Memory B cell (primary cell): ENCODE measurements around the gene CDK10.

ENCODE experiments used
- ATAC-seq: fragments of 150-1000 bp; cut with Tn5 transposase; 2 replicates; pipeline ENCODE4 v1.10.0; 2021; ENCODE audit warnings: low read depth, mild to moderate bottlenecking, moderate library complexity
- DNase-seq, 2 donors: peaks; one replicate each; pipeline ENCODE4 v3.0.0; 2022; ENCODE audit warnings: low spot score in 2 of 2
- H3K27ac Mint-ChIP-seq: one replicate; pipeline ENCODE4 v1.8.0; 2022; ENCODE audit warnings: mild to moderate bottlenecking, moderate library complexity, mixed read lengths
- H3K27me3 Mint-ChIP-seq: one replicate; pipeline ENCODE4 v1.8.0; 2022; ENCODE audit warnings: mixed read lengths
- H3K36me3 Mint-ChIP-seq: one replicate; pipeline ENCODE4 v1.8.0; 2022; ENCODE audit warnings: mild to moderate bottlenecking, mixed read lengths
- H3K4me1 Mint-ChIP-seq: one replicate; pipeline ENCODE4 v1.8.0; 2022; ENCODE audit warnings: mixed read lengths
- H3K4me3 Mint-ChIP-seq: one replicate; pipeline ENCODE4 v1.8.0; 2022; ENCODE audit warnings: mild to moderate bottlenecking, moderate library complexity, mixed read lengths
- H3K9me3 Mint-ChIP-seq: one replicate; pipeline ENCODE4 v1.8.0; 2022; ENCODE audit warnings: mixed read lengths

Gene CDK10

DNA sequence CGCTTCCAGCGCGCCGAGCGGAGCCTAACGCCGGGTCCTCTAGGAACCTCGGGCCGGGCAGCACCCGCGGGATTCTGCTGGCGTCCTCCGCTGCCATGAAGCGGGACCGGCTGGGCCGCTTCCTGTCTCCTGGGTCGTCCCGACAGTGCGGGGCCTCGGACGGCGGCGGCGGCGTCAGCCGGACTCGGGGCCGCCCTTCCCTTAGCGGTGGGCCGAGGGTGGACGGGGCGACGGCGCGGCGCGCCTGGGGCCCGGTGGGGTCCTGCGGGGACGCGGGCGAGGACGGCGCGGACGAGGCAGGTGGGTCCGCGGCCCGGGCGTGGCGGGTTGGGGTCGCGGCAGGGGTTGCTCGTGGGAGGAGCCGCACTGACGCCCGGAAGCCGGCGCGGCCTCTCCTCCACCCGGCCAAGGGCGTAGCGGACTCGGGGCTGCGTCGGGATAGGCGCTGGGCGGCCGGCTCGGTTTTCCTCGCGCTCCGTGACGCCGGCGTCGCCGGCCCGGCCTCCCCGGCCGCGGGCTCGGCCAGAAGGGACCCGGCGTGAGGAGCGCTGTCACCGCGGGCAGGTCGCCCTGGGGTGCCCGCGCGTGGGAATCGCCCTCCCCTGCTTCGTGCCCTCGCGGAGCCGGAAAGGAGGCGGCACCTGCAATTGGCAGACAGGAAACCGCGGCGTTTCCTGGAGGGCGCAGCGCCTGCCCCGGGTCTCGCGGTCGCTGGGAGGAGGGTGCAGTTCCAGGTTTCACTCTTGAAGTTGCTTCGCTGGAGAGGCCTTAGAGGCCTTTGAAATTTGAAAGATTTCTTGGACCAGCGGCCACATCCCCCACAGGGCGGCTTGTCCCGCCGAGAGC, 35.3 kb downstream of the CDK10 start:
- H3K4me1 Mint-ChIP-seq: peaks cover 19% of the 10 kb centered on the region
- H3K4me3 Mint-ChIP-seq: peak overlapping the region; percentile 95
- no peaks in the 10 kb centered on the region for H3K9me3 Mint-ChIP-seq
- H3K27me3 Mint-ChIP-seq: no peaks in the 10 kb centered on the region
- ATAC-seq: peak; percentile 67
- DNase-seq: peak; percentile 75 to 77
- peaks cover 5% of the 10 kb centered on the region for H3K36me3 Mint-ChIP-seq
- H3K27ac Mint-ChIP-seq: peak overlapping the region; percentile 66

- H3K36me3 Mint-ChIP-seq: peaks cover 5% of the 10 kb centered on the region
- peak overlapping the region; percentile 66 for H3K27ac Mint-ChIP-seq
- no peaks in the 10 kb centered on the region for H3K27me3 Mint-ChIP-seq
- H3K4me3 Mint-ChIP-seq: peak overlapping the region; percentile 95
- no peaks in the 10 kb centered on the region for H3K9me3 Mint-ChIP-seq
- peak; percentile 8 for ATAC-seq
- peaks cover 19% of the 10 kb centered on the region for H3K4me1 Mint-ChIP-seq
- peak; percentile 33 to 48 for DNase-seq
These were observed 36.1 kb downstream of the CDK10 start for GRCh38 chr16:89722392-89723278.

DNA sequence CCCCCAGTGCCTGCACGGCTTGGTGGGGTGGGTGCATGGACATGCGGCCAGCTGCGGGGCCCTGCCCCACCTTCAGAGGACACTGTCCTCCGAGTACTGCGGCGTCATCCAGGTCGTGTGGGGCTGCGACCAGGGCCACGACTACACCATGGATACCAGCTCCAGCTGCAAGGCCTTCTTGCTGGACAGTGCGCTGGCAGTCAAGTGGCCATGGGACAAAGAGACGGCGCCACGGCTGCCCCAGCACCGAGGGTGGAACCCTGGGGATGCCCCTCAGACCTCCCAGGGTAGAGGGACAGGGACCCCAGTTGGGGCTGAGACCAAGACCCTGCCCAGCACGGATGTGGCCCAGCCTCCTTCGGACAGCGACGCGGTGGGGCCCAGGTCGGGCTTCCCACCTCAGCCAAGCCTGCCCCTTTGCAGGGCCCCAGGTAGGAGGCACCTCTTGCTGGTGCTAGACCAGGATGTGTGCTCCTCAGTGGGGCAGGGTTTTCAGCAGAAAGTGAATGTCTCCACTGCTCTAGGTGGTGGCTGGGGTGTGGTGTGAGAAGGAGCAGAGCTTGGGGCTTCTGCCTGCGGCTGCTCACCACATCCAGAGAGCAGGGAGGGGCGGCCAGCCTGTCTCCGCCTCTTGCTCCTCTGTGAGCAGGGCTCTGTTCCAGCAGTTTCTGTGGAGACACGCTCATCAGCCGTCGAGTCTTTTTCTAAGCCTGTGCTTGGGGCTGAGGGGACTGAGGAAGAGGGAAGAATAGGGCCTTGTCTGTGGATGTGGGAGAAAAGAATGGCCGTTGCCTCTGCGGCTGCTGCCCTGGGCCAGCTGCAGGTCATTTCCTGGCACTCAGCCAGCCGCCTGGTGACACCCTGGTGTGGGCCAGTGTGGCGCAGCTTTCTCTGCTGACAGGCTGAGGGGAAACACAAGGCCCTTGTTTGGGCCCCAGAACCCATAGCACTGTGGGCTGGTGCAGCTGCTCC, 37.1 kb downstream of the CDK10 start:
- Mint-ChIP-seq H3K27ac (peak overlapping the region; percentile 66), H3K4me1 (peaks cover 12% of the 10 kb centered on the region), H3K9me3 (no peaks in the 10 kb centered on the region), H3K4me3 (peak overlapping the region; percentile 95), H3K36me3 (peaks cover 5% of the 10 kb centered on the region), H3K27me3 (no peaks in the 10 kb centered on the region)
- ATAC-seq: no peak
- no peak for DNase-seq

GRCh38 chr16:89727406-89728120, 41.1 kb downstream of the CDK10 start:
- no peak overlapping the region for H3K27ac Mint-ChIP-seq
- H3K27me3 Mint-ChIP-seq: no peaks in the 10 kb centered on the region
- peaks cover 15% of the 10 kb centered on the region for H3K36me3 Mint-ChIP-seq
- H3K9me3 Mint-ChIP-seq: no peaks in the 10 kb centered on the region
- no peak for ATAC-seq
- no peak overlapping the region for H3K4me3 Mint-ChIP-seq
- peaks cover 16% of the 10 kb centered on the region for H3K4me1 Mint-ChIP-seq
- no peak for DNase-seq

DNA sequence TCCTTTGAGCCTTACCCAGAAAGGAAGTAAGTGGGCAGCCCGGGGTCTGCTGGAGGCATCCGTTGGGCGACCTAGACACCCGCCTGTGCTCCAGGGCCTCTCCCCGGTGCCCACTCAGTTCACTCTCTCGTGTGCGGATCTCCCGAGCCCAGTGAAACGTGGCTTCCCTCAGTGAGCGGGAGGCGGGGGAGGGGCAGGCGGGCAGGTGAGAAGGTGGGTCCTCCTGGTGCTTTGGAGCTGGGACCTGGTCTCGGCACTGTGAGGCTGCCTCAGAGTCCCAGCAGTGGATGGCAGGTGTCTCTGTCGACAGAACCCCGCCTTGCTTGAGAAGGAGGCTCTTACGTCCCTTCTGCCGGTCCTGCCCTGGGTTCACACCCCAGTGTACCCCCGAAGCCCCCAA, 42.8 kb downstream of the CDK10 start:
- DNase-seq (no peak), ATAC-seq (no peak)
- Mint-ChIP-seq H3K9me3 (no peaks in the 10 kb centered on the region), H3K27ac (no peak overlapping the region), H3K27me3 (no peaks in the 10 kb centered on the region), H3K36me3 (peaks cover 18% of the 10 kb centered on the region), H3K4me1 (peaks cover 14% of the 10 kb centered on the region), H3K4me3 (no peak overlapping the region)

GRCh38 chr16:89729863-89730593, 43.5 kb downstream of the CDK10 start:
- H3K27me3 Mint-ChIP-seq: no peaks in the 10 kb centered on the region
- no peak overlapping the region for H3K4me3 Mint-ChIP-seq
- no peak for DNase-seq
- H3K4me1 Mint-ChIP-seq: peaks cover 12% of the 10 kb centered on the region
- no peaks in the 10 kb centered on the region for H3K9me3 Mint-ChIP-seq
- peaks cover 20% of the 10 kb centered on the region for H3K36me3 Mint-ChIP-seq
- ATAC-seq: no peak
- H3K27ac Mint-ChIP-seq: no peak overlapping the region

- Mint-ChIP-seq H3K27me3 (no peaks in the 10 kb centered on the region), H3K9me3 (no peaks in the 10 kb centered on the region), H3K27ac (no peak overlapping the region), H3K4me1 (peaks cover 12% of the 10 kb centered on the region), H3K36me3 (peaks cover 22% of the 10 kb centered on the region), H3K4me3 (no peak overlapping the region)
- no peak for DNase-seq
- ATAC-seq: no peak
These were observed 44.2 kb downstream of the CDK10 start for GRCh38 chr16:89730610-89731234.

- Mint-ChIP-seq H3K27me3 (no peaks in the 10 kb centered on the region), H3K4me3 (no peak overlapping the region), H3K27ac (no peak overlapping the region), H3K4me1 (peaks cover 12% of the 10 kb centered on the region), H3K36me3 (peaks cover 25% of the 10 kb centered on the region), H3K9me3 (no peaks in the 10 kb centered on the region)
- ATAC-seq: no peak
- no peak for DNase-seq
These were observed 45.8 kb downstream of the CDK10 start for GRCh38 chr16:89732142-89732917.

DNA sequence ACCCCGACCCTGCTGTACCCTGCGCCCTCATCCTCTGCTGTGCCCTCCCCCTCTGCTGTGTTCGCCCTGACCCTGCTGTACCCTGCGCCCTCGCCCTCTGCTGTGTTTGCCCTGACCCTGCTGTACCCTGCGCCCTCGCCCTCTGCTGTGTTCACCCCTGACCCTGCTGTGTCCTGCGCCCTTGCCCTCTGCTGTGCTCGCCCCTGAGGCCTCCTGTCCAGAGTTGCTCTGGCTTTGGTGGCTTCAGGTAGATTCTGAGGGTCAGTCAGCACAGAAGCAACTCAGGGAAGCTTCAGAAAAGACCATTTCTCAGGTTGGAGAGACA, 46.4 kb downstream of the CDK10 start:
- peaks cover 28% of the 10 kb centered on the region for H3K36me3 Mint-ChIP-seq
- H3K4me1 Mint-ChIP-seq: peaks cover 14% of the 10 kb centered on the region
- no peak for DNase-seq
- no peaks in the 10 kb centered on the region for H3K9me3 Mint-ChIP-seq
- H3K27ac Mint-ChIP-seq: no peak overlapping the region
- ATAC-seq: no peak
- H3K4me3 Mint-ChIP-seq: no peak overlapping the region
- no peaks in the 10 kb centered on the region for H3K27me3 Mint-ChIP-seq

DNA sequence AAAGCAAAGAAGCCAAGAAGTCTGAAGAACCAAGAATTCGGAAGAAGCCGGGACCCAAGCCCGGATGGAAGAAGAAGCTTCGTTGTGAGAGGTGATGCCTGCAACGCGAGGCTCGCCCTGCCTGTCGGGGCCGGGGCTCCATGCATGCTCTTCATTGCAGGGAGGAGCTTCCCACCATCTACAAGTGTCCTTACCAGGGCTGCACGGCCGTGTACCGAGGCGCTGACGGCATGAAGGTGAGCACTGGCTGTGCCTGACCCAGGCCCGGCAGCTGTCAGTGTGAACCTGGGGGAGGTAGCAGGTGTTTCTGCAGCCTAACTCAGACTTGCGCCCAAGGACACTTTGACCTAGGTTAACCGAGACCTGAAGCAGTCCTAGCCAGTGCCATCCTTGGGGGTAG, 46.8 kb downstream of the CDK10 start:
- ATAC-seq (no peak), DNase-seq (no peak)
- Mint-ChIP-seq H3K36me3 (peaks cover 29% of the 10 kb centered on the region), H3K4me1 (peaks cover 14% of the 10 kb centered on the region), H3K4me3 (no peak overlapping the region), H3K27ac (no peak overlapping the region), H3K27me3 (no peaks in the 10 kb centered on the region), H3K9me3 (no peaks in the 10 kb centered on the region)

- Mint-ChIP-seq H3K4me1 (peaks cover 14% of the 10 kb centered on the region), H3K27me3 (no peaks in the 10 kb centered on the region), H3K9me3 (no peaks in the 10 kb centered on the region), H3K36me3 (peaks cover 28% of the 10 kb centered on the region), H3K27ac (no peak overlapping the region), H3K4me3 (no peak overlapping the region)
- ATAC-seq: no peak
- no peak for DNase-seq
These were observed 47.3 kb downstream of the CDK10 start for GRCh38 chr16:89733792-89734191.

DNA sequence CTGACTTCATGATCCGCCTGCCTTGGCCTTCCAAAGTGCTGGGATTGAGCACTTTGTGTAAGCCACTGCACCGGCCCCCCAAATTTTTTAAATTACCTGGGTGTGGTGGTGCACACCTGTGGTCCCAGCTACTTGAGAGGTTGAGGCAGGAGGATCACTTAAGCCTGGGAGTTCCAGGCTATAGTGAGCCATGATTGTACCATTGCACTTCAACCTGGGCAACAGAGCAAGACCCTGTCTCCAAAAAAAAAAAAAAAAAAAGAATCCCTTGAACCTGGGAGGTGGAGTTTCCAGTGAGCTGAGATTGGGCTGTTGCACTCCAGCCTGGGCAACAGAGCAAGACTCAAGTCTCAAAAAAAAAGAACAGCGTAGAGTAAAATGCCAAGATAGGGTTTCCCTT, 50.1 kb downstream of the CDK10 start:
- Mint-ChIP-seq H3K4me3 (no peak overlapping the region), H3K27me3 (no peaks in the 10 kb centered on the region), H3K9me3 (no peaks in the 10 kb centered on the region), H3K4me1 (peaks cover 16% of the 10 kb centered on the region), H3K36me3 (peaks cover 26% of the 10 kb centered on the region), H3K27ac (no peak overlapping the region)
- DNase-seq (no peak), ATAC-seq (no peak)
